ENCODE measurements around the gene SHISA2.

- TF ChIP-seq, protein P1, sequence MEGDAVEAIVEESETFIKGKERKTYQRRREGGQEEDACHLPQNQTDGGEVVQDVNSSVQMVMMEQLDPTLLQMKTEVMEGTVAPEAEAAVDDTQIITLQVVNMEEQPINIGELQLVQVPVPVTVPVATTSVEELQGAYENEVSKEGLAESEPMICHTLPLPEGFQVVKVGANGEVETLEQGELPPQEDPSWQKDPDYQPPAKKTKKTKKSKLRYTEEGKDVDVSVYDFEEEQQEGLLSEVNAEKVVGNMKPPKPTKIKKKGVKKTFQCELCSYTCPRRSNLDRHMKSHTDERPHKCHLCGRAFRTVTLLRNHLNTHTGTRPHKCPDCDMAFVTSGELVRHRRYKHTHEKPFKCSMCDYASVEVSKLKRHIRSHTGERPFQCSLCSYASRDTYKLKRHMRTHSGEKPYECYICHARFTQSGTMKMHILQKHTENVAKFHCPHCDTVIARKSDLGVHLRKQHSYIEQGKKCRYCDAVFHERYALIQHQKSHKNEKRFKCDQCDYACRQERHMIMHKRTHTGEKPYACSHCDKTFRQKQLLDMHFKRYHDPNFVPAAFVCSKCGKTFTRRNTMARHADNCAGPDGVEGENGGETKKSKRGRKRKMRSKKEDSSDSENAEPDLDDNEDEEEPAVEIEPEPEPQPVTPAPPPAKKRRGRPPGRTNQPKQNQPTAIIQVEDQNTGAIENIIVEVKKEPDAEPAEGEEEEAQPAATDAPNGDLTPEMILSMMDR (IDR thresholded peaks at IDR 0.05) = no peak
- TF ChIP-seq POLR2AphosphoS5 (IDR thresholded peaks at IDR 0.05; ENCODE audit: insufficient read depth in 1 of 2, low read depth in 1 of 2) (no peak), POLR2A (IDR thresholded peaks at IDR 0.05) (no peak)
Observed at GRCh38 chr13:26067601-26068000, 15.8 kb upstream of the SHISA2 start.

Measured in vagina (tissue), 2 donors.